Natural killer cell treated with Interleukin-12 subunit alpha and Interleukin-12 subunit beta and Interleukin-15 and Interleukin-18, amount 100 ng/mL, for 72 hours (primary cell): ENCODE data around the gene DNAJB8. TPM values are rescaled to one million over a fixed set of nuclear protein-coding genes. Genes with fewer than 3 reads are reported as not detected.

Source experiments
- ATAC-seq, 2 donors: fragments of 150-1000 bp; cut with Tn5 transposase in 1 of 2; sonication (Bioruptor Pico), chemical (Tn5 transposase) in 1 of 2; 2 replicates each; pipeline ENCODE4 v1.10.0; 2021
- DNase-seq: peaks from one replicate; pipeline ENCODE4 v3.0.0; 2022; ENCODE audit warnings: low spot score
- H3K27ac Mint-ChIP-seq, 2 donors: 1 replicate in 1 of 2; 2 replicates in 1 of 2; pipeline ENCODE4 v1.8.0; 2022; ENCODE audit warnings: mixed read lengths in 2 of 2, mild to moderate bottlenecking in 1 of 2, moderate library complexity in 1 of 2
- H3K27me3 Mint-ChIP-seq, 2 donors: 1 replicate in 1 of 2; 2 replicates in 1 of 2; pipeline ENCODE4 v1.8.0; 2022; ENCODE audit warnings: mixed read lengths in 2 of 2
- H3K36me3 Mint-ChIP-seq: one replicate; pipeline ENCODE4 v1.8.0; 2022; ENCODE audit warnings: mixed read lengths
- H3K4me1 Mint-ChIP-seq, 2 donors: 1 replicate in 1 of 2; 2 replicates in 1 of 2; pipeline ENCODE4 v1.8.0; 2022; ENCODE audit warnings: low read depth in 2 of 2, mixed read lengths in 2 of 2, mild to moderate bottlenecking in 1 of 2
- H3K4me3 Mint-ChIP-seq: one replicate; pipeline ENCODE4 v1.8.0; 2022; ENCODE audit warnings: mixed read lengths
- H3K9me3 Mint-ChIP-seq: 2 replicates; pipeline ENCODE4 v1.8.0; 2022; ENCODE audit warnings: mixed read lengths
- total RNA-seq, 2 donors: library from RNA; stranded (reverse); gene quantifications; one replicate each; pipeline ENCODE4 v1.2.3, GENCODE V29; 2022

Gene DNAJB8
- total RNA-seq, 2 donors from 2014 or later = not detected

- H3K36me3 Mint-ChIP-seq = peaks cover 21% of the 10 kb centered on the region
- DNase-seq (no peak), ATAC-seq (no peak)
- peaks cover 19 to 20% of the 10 kb centered on the region in 2 donors for H3K27me3 Mint-ChIP-seq
- peak overlapping the region; percentile 63 to 90 for H3K27ac Mint-ChIP-seq
- H3K9me3 Mint-ChIP-seq = peaks cover 35% of the 10 kb centered on the region
- H3K4me3 Mint-ChIP-seq = peak overlapping the region; percentile 68
- peaks cover 49 to 50% of the 10 kb centered on the region in 2 donors for H3K4me1 Mint-ChIP-seq
Measured at GRCh38 chr3:128449111-128449638, 17.5 kb downstream of the DNAJB8 start.

DNA sequence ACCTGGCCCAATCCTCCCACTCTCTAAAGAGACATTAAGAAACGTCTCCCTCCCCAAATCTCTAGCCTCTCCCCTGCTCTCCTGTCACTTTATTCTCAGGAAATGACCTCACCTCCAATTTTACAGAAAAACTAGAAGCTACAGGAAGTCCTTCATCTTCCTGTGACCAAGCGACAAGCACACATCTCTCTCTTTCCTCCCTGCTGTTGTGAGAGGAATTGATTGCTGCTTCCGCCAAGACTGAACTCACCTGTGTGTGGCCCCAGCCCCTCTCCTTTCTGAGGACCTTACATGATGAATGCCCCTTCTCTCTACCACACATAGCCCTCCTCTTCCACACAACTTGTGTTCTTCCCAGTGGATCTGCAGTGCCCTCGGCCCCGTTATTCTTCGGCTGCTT, 18.2 kb downstream of the DNAJB8 start:
- H3K4me3 Mint-ChIP-seq = peak overlapping the region; percentile 68
- DNase-seq (no peak), ATAC-seq (peak; percentile 46 to 52)
- H3K36me3 Mint-ChIP-seq = peaks cover 21% of the 10 kb centered on the region
- peaks cover 35% of the 10 kb centered on the region for H3K9me3 Mint-ChIP-seq
- peak overlapping the region; percentile 63 to 90 for H3K27ac Mint-ChIP-seq
- peaks cover 17 to 19% of the 10 kb centered on the region in 2 donors for H3K27me3 Mint-ChIP-seq
- H3K4me1 Mint-ChIP-seq = peaks cover 49 to 53% of the 10 kb centered on the region in 2 donors

DNA sequence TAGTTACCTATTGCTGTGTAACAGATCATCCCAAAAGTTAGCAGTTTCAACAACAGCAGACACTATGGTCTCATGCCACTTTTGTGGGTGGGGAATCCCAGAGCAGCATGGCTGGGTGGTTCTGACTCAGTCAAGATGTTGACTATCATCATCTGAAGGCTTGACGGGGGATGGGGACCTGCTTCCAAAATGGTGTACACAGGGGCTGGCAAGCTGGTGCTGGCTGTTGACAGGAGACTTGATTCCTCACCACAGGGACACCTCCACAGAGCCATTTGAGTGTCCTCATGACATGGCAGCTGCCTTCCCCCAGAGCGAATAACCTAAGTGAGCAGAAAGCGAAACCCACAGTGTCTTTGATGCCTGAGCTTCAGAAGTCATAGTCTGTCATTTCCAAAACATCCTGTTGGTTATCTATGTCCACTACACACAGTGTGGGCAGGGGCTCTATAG, 19.1 kb downstream of the DNAJB8 start:
- Mint-ChIP-seq H3K36me3 (peaks cover 21% of the 10 kb centered on the region), H3K9me3 (peaks cover 35% of the 10 kb centered on the region), H3K27ac (peak overlapping the region; percentile 63 to 80), H3K4me1 (peaks cover 49 to 53% of the 10 kb centered on the region in 2 donors), H3K27me3 (peaks cover 17 to 19% of the 10 kb centered on the region in 2 donors), H3K4me3 (peak overlapping the region; percentile 84)
- ATAC-seq (peak; percentile 81 to 89), DNase-seq (peak; percentile 77)

DNA sequence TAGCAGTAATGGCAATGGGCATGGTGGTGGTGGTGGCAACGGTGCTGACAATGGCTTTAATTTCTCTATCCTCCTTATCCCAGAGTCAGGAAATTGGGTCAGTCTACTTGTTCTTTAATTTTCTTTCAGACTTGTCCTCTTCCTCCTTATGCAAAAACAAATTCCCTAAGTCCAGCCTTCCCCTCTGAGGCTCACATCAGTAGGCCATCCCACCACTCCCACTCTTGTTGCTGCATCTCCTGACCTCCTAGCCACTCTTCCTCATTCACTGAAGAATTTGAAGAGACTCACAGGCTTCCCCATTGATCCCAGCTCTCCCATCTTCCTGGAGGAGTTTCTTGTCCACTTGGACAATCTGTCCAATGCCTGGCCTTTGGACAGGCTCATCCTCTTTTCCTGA, 19.9 kb downstream of the DNAJB8 start:
- H3K9me3 Mint-ChIP-seq = peaks cover 35% of the 10 kb centered on the region
- H3K36me3 Mint-ChIP-seq = peaks cover 21% of the 10 kb centered on the region
- H3K4me3 Mint-ChIP-seq = peak overlapping the region; percentile 84
- H3K4me1 Mint-ChIP-seq = peaks cover 49 to 53% of the 10 kb centered on the region in 2 donors
- DNase-seq (no peak), ATAC-seq (no peak)
- H3K27ac Mint-ChIP-seq = peak overlapping the region; percentile 63 to 80
- H3K27me3 Mint-ChIP-seq = peaks cover 12 to 13% of the 10 kb centered on the region in 2 donors

- Mint-ChIP-seq H3K4me1 (peaks cover 42 to 46% of the 10 kb centered on the region in 2 donors), H3K27ac (peak overlapping the region; percentile 11 to 13), H3K9me3 (peaks cover 27% of the 10 kb centered on the region), H3K27me3 (peaks cover 6% of the 10 kb centered on the region in 2 donors), H3K36me3 (peaks cover 17% of the 10 kb centered on the region), H3K4me3 (no peak overlapping the region)
- DNase-seq (no peak), ATAC-seq (no peak)
Measured at GRCh38 chr3:128445357-128445756, 21.3 kb downstream of the DNAJB8 start.

- H3K27me3 Mint-ChIP-seq = peaks cover 11 to 17% of the 10 kb centered on the region in 2 donors
- H3K9me3 Mint-ChIP-seq = peaks cover 21% of the 10 kb centered on the region
- no peak for ATAC-seq
- H3K36me3 Mint-ChIP-seq = peaks cover 12% of the 10 kb centered on the region
- H3K27ac Mint-ChIP-seq = no peak overlapping the region
- no peak overlapping the region for H3K4me3 Mint-ChIP-seq
- peaks cover 32 to 36% of the 10 kb centered on the region in 2 donors for H3K4me1 Mint-ChIP-seq
- no peak for DNase-seq
Measured at GRCh38 chr3:128443771-128444170, 22.9 kb downstream of the DNAJB8 start.

GRCh38 chr3:128442949-128443348, 23.7 kb downstream of the DNAJB8 start:
- ATAC-seq = no peak
- no peak overlapping the region for H3K4me3 Mint-ChIP-seq
- no peak overlapping the region for H3K27ac Mint-ChIP-seq
- H3K4me1 Mint-ChIP-seq = peaks cover 26 to 30% of the 10 kb centered on the region in 2 donors
- H3K27me3 Mint-ChIP-seq = peaks cover 11 to 17% of the 10 kb centered on the region in 2 donors
- peaks cover 6% of the 10 kb centered on the region for H3K36me3 Mint-ChIP-seq
- no peak for DNase-seq
- peaks cover 16% of the 10 kb centered on the region for H3K9me3 Mint-ChIP-seq

- Mint-ChIP-seq H3K27me3 (peaks cover 11 to 17% of the 10 kb centered on the region in 2 donors), H3K36me3 (peaks cover 1% of the 10 kb centered on the region), H3K27ac (no peak overlapping the region), H3K9me3 (peaks cover 12% of the 10 kb centered on the region), H3K4me1 (peaks cover 19 to 22% of the 10 kb centered on the region in 2 donors), H3K4me3 (no peak overlapping the region)
- no peak for DNase-seq
- ATAC-seq = no peak
Measured at GRCh38 chr3:128442070-128442469, 24.6 kb downstream of the DNAJB8 start.

- Mint-ChIP-seq H3K27ac (no peak overlapping the region), H3K36me3 (no peaks in the 10 kb centered on the region), H3K9me3 (no peaks in the 10 kb centered on the region), H3K27me3 (peaks cover 22 to 29% of the 10 kb centered on the region in 2 donors), H3K4me1 (peaks cover 0 to 4% of the 10 kb centered on the region in 2 donors), H3K4me3 (no peak overlapping the region)
- ATAC-seq (no peak), DNase-seq (no peak)
Measured at GRCh38 chr3:128439226-128439625, 27.5 kb downstream of the DNAJB8 start.

DNA sequence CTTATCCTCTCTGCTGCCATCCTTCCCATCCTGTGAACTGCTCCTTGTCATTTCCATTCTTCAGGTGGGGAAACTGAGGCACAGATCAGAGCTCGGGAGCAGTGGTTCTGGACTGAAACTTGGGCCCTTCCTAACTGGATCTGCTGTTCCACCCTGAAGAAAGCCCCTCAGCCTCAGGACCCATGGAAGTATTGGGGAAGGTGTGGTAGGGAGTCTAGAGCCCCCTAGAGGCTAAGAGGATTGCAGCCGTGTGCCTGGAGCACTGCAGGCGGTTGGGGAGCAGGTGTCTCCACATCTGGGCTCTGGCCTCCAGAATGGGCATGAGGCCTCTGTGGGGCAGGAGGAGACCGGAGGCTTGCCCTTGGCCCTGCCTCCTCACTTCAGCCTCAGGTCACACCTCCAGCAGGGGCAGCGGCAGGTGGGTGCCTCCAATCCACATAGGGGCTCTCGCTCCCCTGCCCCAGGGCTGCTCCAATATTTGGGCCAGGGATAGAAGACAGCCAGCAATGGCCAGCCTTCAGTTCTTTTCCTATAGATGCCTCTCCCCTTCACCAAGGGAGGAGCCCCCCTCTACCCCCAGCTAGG, 28.1 kb downstream of the DNAJB8 start:
- no peaks in the 10 kb centered on the region for H3K9me3 Mint-ChIP-seq
- H3K4me1 Mint-ChIP-seq = no peaks in the 10 kb centered on the region
- H3K27me3 Mint-ChIP-seq = peaks cover 22 to 29% of the 10 kb centered on the region in 2 donors
- no peak for DNase-seq
- no peaks in the 10 kb centered on the region for H3K36me3 Mint-ChIP-seq
- H3K4me3 Mint-ChIP-seq = no peak overlapping the region
- no peak overlapping the region for H3K27ac Mint-ChIP-seq
- peak in 1 of 2 donors; percentile 18 for ATAC-seq

DNA sequence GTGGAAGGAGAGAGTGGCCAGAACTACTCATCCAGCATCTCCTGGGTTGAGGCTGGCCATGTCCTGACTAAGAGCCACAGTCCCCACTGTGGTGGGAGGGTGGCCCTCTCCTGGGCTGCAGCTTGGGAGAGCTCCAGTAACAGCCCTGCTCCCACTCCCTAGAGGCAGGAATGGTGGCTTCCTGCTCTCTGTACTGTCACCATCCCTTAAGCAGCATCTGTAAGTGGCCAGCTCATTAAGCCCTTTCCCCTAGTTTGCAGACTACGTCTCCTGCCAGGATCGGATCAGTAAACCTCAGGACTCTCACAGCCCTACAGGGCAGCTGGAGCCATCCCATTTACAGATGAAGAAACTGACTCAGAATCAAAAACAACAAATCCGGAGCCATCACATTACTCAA, 30.5 kb downstream of the DNAJB8 start:
- Mint-ChIP-seq H3K27me3 (peaks cover 33 to 41% of the 10 kb centered on the region in 2 donors), H3K4me3 (no peak overlapping the region), H3K9me3 (no peaks in the 10 kb centered on the region), H3K36me3 (peaks cover 6% of the 10 kb centered on the region), H3K27ac (no peak overlapping the region), H3K4me1 (peaks cover 6 to 11% of the 10 kb centered on the region in 2 donors)
- DNase-seq (no peak), ATAC-seq (no peak)

- DNase-seq = no peak
- H3K4me3 Mint-ChIP-seq = no peak overlapping the region
Measured at GRCh38 chr3:128435561-128435960, 31.1 kb downstream of the DNAJB8 start.

DNA sequence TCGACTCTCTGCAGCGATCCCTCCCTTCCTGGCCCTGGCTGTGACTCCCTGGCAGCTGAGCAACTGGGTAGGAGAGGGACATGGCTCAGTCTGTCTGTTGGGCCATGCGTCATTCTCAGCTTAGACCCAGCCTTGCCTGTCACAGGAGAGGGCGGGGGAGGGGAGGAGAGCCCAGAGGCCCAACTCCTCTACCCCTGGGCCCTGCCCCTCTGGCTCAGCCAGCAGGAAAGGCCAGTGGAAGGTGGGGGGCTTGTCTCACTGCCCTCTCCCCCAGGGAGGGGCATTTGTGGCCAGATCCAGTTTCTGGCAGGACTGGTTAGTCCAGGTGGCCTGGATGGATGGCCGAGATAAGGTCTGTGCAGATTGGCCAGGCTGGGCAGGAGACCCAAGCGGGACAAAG, 31.6 kb downstream of the DNAJB8 start:
- Mint-ChIP-seq H3K9me3 (no peaks in the 10 kb centered on the region), H3K27ac (no peak overlapping the region), H3K27me3 (peaks cover 36 to 45% of the 10 kb centered on the region in 2 donors), H3K4me1 (peaks cover 6 to 11% of the 10 kb centered on the region in 2 donors), H3K36me3 (peaks cover 6% of the 10 kb centered on the region), H3K4me3 (no peak overlapping the region)
- no peak for DNase-seq
- ATAC-seq = no peak

More at GRCh38 chr3:128435561-128435960, 31.1 kb downstream of the DNAJB8 start:
- ATAC-seq = peak in 1 of 2 donors; percentile 14
- Mint-ChIP-seq H3K36me3 (peaks cover 6% of the 10 kb centered on the region), H3K27ac (no peak overlapping the region), H3K4me1 (peaks cover 6 to 11% of the 10 kb centered on the region in 2 donors), H3K27me3 (peaks cover 34 to 45% of the 10 kb centered on the region in 2 donors), H3K9me3 (no peaks in the 10 kb centered on the region)

GRCh38 chr3:128434524-128434923, 32.2 kb downstream of the DNAJB8 start:
- Mint-ChIP-seq H3K4me3 (no peak overlapping the region), H3K36me3 (peaks cover 6% of the 10 kb centered on the region), H3K4me1 (peaks cover 6 to 11% of the 10 kb centered on the region in 2 donors), H3K27me3 (peaks cover 37 to 40% of the 10 kb centered on the region in 2 donors), H3K27ac (no peak overlapping the region), H3K9me3 (no peaks in the 10 kb centered on the region)
- DNase-seq (no peak), ATAC-seq (no peak)
